Aorta (tissue), 5 donors: ENCODE results near the gene RUNDC3A. TPM values are rescaled to one million over a fixed set of nuclear protein-coding genes. Genes with fewer than 3 reads are reported as not detected.

Source experiments
- ATAC-seq: fragments of 200-7000 bp; cut with Tn5 transposase; one replicate; pipeline ENCODE4 v1.9.1; 2022; ENCODE audit warnings: moderate library complexity; ENCODE audit not compliant: low FRiP score
- DNase-seq, 2 donors: peaks; one replicate each; pipeline ENCODE4 v3.0.0-alpha.2; 2020
- H3K27ac ChIP-seq, 2 donors: one replicate each; pipeline ENCODE4 v1.5.1; 2013; ENCODE audit warnings: low read length in 2 of 2, mild to moderate bottlenecking in 2 of 2, moderate library complexity in 2 of 2, control low read depth in 1 of 2, inconsistent platforms in 1 of 2, low read depth in 1 of 2
- H3K27me3 ChIP-seq, 2 donors: one replicate each; pipeline ENCODE4 v1.6.1; 2013; ENCODE audit warnings: control low read depth in 1 of 2, low read length in 1 of 2, mild to moderate bottlenecking in 1 of 2, moderate library complexity in 1 of 2; ENCODE audit not compliant: insufficient read depth in 2 of 2, control insufficient read depth in 1 of 2
- H3K36me3 ChIP-seq, 2 donors: one replicate each; pipeline ENCODE4 v1.6.1; 2013; ENCODE audit warnings: control low read depth in 1 of 2, low read length in 1 of 2, mild to moderate bottlenecking in 1 of 2; ENCODE audit not compliant: insufficient read depth in 2 of 2, control insufficient read depth in 1 of 2
- H3K4me1 ChIP-seq, 2 donors: one replicate each; pipeline ENCODE4 v1.6.1; 2013; ENCODE audit warnings: low read length in 2 of 2, control low read depth in 1 of 2, mild to moderate bottlenecking in 1 of 2, moderate library complexity in 1 of 2; ENCODE audit not compliant: insufficient read depth in 2 of 2, control insufficient read depth in 1 of 2
- H3K4me3 ChIP-seq, 2 donors: one replicate each; pipeline ENCODE4 v1.5.1; 2013; ENCODE audit warnings: low read length in 2 of 2, control low read depth in 1 of 2, mild to moderate bottlenecking in 1 of 2
- H3K9me3 ChIP-seq: one replicate; pipeline ENCODE4 v1.6.1; 2013; ENCODE audit warnings: mild to moderate bottlenecking, low read length; ENCODE audit not compliant: control insufficient read depth
- WGBS, 2 donors: extraction: QIAGEN DNeasy Blood & Tissue Kit; methylation state at CpG; one replicate each; pipeline ENCODE4 v1.1.7; 2013; 5-methylcytosine and 5-hydroxymethylcytosine counted together
- intact Hi-C, 2 donors: fragments of 100-400 bp; cut with DNase I; formaldehyde crosslinking; loops; one replicate each; pipeline versions ENCODE4 v1.14.2 to v1.15.0; 2022
- polyA plus RNA-seq, 2 donors: library from polyadenylated mRNA; stranded (reverse); fragments of 200-250 nt; gene quantifications; one replicate each; pipeline ENCODE4 v1.2.3, GENCODE V29; 2013
- total RNA-seq, 2 donors: library from RNA; stranded (reverse); fragmentation: NEBNext Ultra II Directional; extraction: Animal tissue kit (Norgen Biotek cat#: 25700); gene quantifications; one replicate each; pipeline ENCODE4 v1.2.1, GENCODE V29; 2021
- donor health status: healthy with polysubstance abuse.
- donor health status: Bipolar disorder and iron deficiency.
- donor health status: DM: no; HTN: no; CAD: no.
- donor health status: DM: no; HTN: no; CAD: no.
- donor health status: DM: yes; HTN: yes; CAD: no.

The RUNDC3A gene
- total and polyA plus RNA-seq, 4 donors = 0.26 to 0.75 (median 0.50) TPM; not detected in 1

- ATAC-seq = no peak
- peak in 1 of 2 donors; percentile 42 for DNase-seq
- no peak overlapping the region for H3K4me3 ChIP-seq
These were observed 41.2 kb downstream of the RUNDC3A start for GRCh38 chr17:44349553-44350070.

GRCh38 chr17:44350733-44351226 is 42.4 kb downstream of the RUNDC3A start:
- ATAC-seq = peak; percentile 47
- intact Hi-C loops = no loop called here
- Histone ChIP-seq H3K4me1 (no peaks in the 10 kb centered on the region), H3K4me3 (no peak overlapping the region), H3K27me3 (no peaks in the 10 kb centered on the region), H3K9me3 (no peaks in the 10 kb centered on the region), H3K36me3 (no peaks in the 10 kb centered on the region), H3K27ac (no peak overlapping the region)
- WGBS, 2 donors = 66% methylated on average over 6 of the region's 6 CpGs
- DNase-seq = peak; percentile 68 to 87

More at GRCh38 chr17:44349553-44350070, 41.2 kb downstream of the RUNDC3A start:
- intact Hi-C loops = loop anchor here in 1 of 2 donors (10.0 kb wide), 1 partner anchor 955 kb away; the partner anchor contains the start of gene ARL4D
- Histone ChIP-seq H3K36me3 (no peaks in the 10 kb centered on the region), H3K27me3 (no peaks in the 10 kb centered on the region), H3K27ac (no peak overlapping the region), H3K9me3 (no peaks in the 10 kb centered on the region), H3K4me1 (no peaks in the 10 kb centered on the region)
- WGBS, 2 donors = 84 to 86% methylated on average over 12 of the region's 12 CpGs

- ATAC-seq = no peak
These were observed 43.1 kb downstream of the RUNDC3A start for GRCh38 chr17:44351464-44351863.

GRCh38 chr17:44351961-44352827 is 43.8 kb downstream of the RUNDC3A start:
- Histone ChIP-seq H3K27ac (no peak overlapping the region), H3K9me3 (no peaks in the 10 kb centered on the region), H3K36me3 (no peaks in the 10 kb centered on the region), H3K4me3 (no peak overlapping the region), H3K4me1 (no peaks in the 10 kb centered on the region), H3K27me3 (no peaks in the 10 kb centered on the region)
- DNase-seq (peak in 1 of 2 donors; percentile 49), ATAC-seq (no peak)
- WGBS, 2 donors = 83 to 84% methylated on average over 36 of the region's 36 CpGs
- intact Hi-C loops = no loop called here

More at GRCh38 chr17:44351464-44351863, 43.1 kb downstream of the RUNDC3A start:
- peak in 1 of 2 donors; percentile 18 for DNase-seq
- no peaks in the 10 kb centered on the region for H3K36me3 ChIP-seq
- no peaks in the 10 kb centered on the region for H3K9me3 ChIP-seq
- no peak overlapping the region for H3K4me3 ChIP-seq
- no peak overlapping the region for H3K27ac ChIP-seq
- intact Hi-C loops = no loop called here
- H3K4me1 ChIP-seq = no peaks in the 10 kb centered on the region
- WGBS, 2 donors = 87% methylated on average over 8 of the region's 8 CpGs
- H3K27me3 ChIP-seq = no peaks in the 10 kb centered on the region

- no peak overlapping the region for H3K4me3 ChIP-seq
- 56 to 72% methylated on average over 19 to 22 of the region's 22 CpGs for WGBS, 2 donors
- H3K4me1 ChIP-seq = no peaks in the 10 kb centered on the region
- no peak overlapping the region for H3K27ac ChIP-seq
- H3K27me3 ChIP-seq = no peaks in the 10 kb centered on the region
- peak in 1 of 2 donors; percentile 43 for DNase-seq
- intact Hi-C loops = no loop called here
- H3K9me3 ChIP-seq = no peaks in the 10 kb centered on the region
- H3K36me3 ChIP-seq = no peaks in the 10 kb centered on the region
- no peak for ATAC-seq
These were observed 44.6 kb downstream of the RUNDC3A start for GRCh38 chr17:44352828-44353671.

GRCh38 chr17:44353672-44354331 is 45.4 kb downstream of the RUNDC3A start:
- Histone ChIP-seq H3K27me3 (no peaks in the 10 kb centered on the region), H3K4me3 (no peak overlapping the region), H3K9me3 (no peaks in the 10 kb centered on the region), H3K36me3 (no peaks in the 10 kb centered on the region), H3K27ac (no peak overlapping the region), H3K4me1 (no peaks in the 10 kb centered on the region)
- intact Hi-C loops = no loop called here
- WGBS, 2 donors = 32 to 61% methylated on average over 82 to 98 of the region's 98 CpGs
- ATAC-seq (no peak), DNase-seq (peak; percentile 46 to 78)

- 48 to 66% methylated on average over 64 to 77 of the region's 77 CpGs for WGBS, 2 donors
- no peaks in the 10 kb centered on the region for H3K27me3 ChIP-seq
- H3K27ac ChIP-seq = no peak overlapping the region
- H3K36me3 ChIP-seq = no peaks in the 10 kb centered on the region
- ATAC-seq = no peak
- H3K9me3 ChIP-seq = no peaks in the 10 kb centered on the region
- no peaks in the 10 kb centered on the region for H3K4me1 ChIP-seq
- intact Hi-C loops = no loop called here
- DNase-seq = peak in 1 of 2 donors; percentile 9
- H3K4me3 ChIP-seq = no peak overlapping the region
These were observed 46.5 kb downstream of the RUNDC3A start for GRCh38 chr17:44354582-44355561.
